GM12878 (cell line): ENCODE results near the gene GNG12.

Source experiments
- FOXM1 ChIP-seq: IDR thresholded peaks from 2 replicates; pipeline ENCODE4 v1.6.1; 2012; ENCODE audit warnings: low read depth, mild to moderate bottlenecking, inconsistent platforms, low read length, moderate library complexity
- TCF12 ChIP-seq: IDR thresholded peaks from 2 replicates; pipeline ENCODE4 v1.6.1; 2011; ENCODE audit warnings: low read depth, mild to moderate bottlenecking, low read length
- TF ChIP-seq, protein P1 (sequence below), 3 experiments: IDR thresholded peaks in 2 of 3; conservative IDR thresholded peaks in 1 of 3; 2 replicates each; pipeline ENCODE4 v1.5.1; 2011; ENCODE audit warnings: low read depth in 3 of 3, low read length in 3 of 3, mild to moderate bottlenecking in 3 of 3, control low read depth in 2 of 3, moderate library complexity in 2 of 3, inconsistent platforms in 1 of 3, mixed read lengths in 1 of 3; ENCODE audit not compliant: control insufficient read depth in 2 of 3, insufficient read depth in 1 of 3; ENCODE audit errors: extremely low read depth in 1 of 3
- TF ChIP-seq, protein P2 (sequence below): fragments of 450-650 bp; IDR thresholded peaks from 2 replicates; pipeline ENCODE4 v1.6.1; 2017; ENCODE audit warnings: mild to moderate bottlenecking
- TF ChIP-seq, protein P3 (sequence below): IDR thresholded peaks from 2 replicates; pipeline ENCODE4 v1.6.1; 2012; ENCODE audit warnings: low read length, inconsistent platforms

DNA sequence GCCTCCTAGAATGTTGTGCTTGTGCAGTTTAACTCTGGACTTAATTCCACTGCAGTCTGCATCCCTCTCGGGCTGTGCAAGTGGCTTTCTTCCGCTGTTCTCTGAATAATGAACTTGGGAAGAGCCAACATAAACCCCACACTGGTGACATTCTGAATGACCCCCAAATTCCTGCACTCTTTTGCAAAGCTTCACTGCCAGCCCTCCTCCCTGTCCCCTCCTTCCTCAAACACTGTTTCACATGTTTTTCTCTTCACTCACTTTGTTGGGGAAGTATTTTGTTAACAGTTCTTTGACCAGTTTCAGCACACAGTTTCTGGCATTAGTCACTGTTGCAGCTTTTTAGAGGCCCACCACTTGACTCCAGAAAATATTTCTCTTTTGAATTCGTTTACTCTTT, 39.7 kb downstream of the GNG12 start:
- TF ChIP-seq, protein P1, sequence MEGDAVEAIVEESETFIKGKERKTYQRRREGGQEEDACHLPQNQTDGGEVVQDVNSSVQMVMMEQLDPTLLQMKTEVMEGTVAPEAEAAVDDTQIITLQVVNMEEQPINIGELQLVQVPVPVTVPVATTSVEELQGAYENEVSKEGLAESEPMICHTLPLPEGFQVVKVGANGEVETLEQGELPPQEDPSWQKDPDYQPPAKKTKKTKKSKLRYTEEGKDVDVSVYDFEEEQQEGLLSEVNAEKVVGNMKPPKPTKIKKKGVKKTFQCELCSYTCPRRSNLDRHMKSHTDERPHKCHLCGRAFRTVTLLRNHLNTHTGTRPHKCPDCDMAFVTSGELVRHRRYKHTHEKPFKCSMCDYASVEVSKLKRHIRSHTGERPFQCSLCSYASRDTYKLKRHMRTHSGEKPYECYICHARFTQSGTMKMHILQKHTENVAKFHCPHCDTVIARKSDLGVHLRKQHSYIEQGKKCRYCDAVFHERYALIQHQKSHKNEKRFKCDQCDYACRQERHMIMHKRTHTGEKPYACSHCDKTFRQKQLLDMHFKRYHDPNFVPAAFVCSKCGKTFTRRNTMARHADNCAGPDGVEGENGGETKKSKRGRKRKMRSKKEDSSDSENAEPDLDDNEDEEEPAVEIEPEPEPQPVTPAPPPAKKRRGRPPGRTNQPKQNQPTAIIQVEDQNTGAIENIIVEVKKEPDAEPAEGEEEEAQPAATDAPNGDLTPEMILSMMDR (IDR thresholded peaks at IDR 0.05 in 2 of 3, conservative IDR thresholded peaks at IDR 0.05 in 1 of 3; ENCODE audit: control insufficient read depth in 2 of 3, extremely low read depth in 1 of 3, insufficient read depth in 1 of 3, low read depth in 3 of 3, low read length in 3 of 3): no peak
- TF ChIP-seq, protein P2, sequence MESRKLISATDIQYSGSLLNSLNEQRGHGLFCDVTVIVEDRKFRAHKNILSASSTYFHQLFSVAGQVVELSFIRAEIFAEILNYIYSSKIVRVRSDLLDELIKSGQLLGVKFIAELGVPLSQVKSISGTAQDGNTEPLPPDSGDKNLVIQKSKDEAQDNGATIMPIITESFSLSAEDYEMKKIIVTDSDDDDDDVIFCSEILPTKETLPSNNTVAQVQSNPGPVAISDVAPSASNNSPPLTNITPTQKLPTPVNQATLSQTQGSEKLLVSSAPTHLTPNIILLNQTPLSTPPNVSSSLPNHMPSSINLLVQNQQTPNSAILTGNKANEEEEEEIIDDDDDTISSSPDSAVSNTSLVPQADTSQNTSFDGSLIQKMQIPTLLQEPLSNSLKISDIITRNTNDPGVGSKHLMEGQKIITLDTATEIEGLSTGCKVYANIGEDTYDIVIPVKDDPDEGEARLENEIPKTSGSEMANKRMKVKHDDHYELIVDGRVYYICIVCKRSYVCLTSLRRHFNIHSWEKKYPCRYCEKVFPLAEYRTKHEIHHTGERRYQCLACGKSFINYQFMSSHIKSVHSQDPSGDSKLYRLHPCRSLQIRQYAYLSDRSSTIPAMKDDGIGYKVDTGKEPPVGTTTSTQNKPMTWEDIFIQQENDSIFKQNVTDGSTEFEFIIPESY: no peak
- TF ChIP-seq TCF12: no peak
- no peak for TF ChIP-seq FOXM1
- TF ChIP-seq, protein P3, sequence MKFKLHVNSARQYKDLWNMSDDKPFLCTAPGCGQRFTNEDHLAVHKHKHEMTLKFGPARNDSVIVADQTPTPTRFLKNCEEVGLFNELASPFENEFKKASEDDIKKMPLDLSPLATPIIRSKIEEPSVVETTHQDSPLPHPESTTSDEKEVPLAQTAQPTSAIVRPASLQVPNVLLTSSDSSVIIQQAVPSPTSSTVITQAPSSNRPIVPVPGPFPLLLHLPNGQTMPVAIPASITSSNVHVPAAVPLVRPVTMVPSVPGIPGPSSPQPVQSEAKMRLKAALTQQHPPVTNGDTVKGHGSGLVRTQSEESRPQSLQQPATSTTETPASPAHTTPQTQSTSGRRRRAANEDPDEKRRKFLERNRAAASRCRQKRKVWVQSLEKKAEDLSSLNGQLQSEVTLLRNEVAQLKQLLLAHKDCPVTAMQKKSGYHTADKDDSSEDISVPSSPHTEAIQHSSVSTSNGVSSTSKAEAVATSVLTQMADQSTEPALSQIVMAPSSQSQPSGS: no peak
